Mucosa of gallbladder (tissue), 1 donor: ENCODE results near the gene FMNL2. TPM values are rescaled to one million over a fixed set of nuclear protein-coding genes. Genes with fewer than 3 reads are reported as not detected.

Source experiments
- DNase-seq: peaks from one replicate; pipeline ENCODE4 v3.0.0-alpha.2; 2020; ENCODE audit warnings: low spot score
- total RNA-seq: library from RNA; stranded (reverse); gene quantifications from one replicate; pipeline ENCODE4 v1.2.1, GENCODE V29; 2021
- donor health status: DM: no; HTN: no; CAD: no.

Gene FMNL2
- total RNA-seq, 1 donor from 2014 or later = 24.7 TPM

DNA sequence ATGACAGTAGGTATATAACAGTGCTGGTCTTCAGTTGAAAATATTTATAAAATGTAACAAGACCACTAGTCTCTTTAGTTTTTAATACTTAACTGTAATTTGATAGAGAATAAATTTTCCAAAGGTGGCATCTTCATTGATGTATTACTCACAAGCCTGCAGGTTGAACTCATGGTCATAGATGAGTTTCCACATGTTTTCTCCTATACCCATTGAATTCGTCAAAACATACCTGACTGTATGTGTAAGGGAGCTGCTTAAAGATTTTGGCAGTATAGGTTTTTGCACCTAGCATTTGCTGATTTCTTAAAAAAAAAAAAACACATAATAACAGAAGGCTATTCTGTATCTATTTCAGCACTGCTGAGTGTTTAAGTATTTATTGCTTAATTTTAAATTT lies 112.9 kb downstream of the FMNL2 start:
- no peak for DNase-seq

DNA sequence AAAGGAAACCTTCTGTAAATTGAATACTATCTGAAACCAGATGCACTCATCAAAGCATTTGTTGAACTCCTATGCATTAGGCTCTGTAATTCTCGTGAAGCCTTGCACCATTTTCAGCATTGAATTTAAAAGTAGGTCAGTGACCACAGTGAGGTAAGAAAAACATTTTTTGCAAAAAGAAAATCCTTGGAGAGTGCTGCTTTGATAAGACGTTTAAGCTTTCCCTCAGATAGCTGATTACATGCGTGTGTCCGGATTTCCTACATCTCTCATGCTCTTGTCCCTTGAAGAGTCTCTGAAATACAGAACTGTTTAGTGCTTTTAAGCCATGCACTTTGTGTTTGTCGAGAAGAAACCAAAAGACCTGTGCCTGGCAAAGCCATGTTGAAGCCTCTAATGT lies 113.6 kb downstream of the FMNL2 start:
- DNase-seq = no peak

DNA sequence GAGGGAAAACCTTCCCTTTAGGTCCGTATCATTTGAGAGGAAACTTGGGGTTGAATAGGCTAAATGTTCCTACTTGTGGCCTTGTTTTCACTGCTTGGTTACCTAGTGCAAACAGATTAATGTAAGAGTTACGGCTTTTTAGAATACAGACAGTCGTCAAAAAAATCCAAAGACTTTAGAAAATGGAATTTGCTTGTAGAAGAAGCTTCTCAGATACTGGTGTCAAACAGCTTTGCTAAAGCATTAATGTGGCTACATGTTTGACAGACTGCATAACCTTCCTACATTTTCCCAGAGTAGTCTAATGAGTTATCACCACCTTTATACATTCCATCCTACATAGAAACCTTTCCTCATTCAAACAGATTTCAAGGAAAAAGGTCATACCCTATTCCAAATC lies 114.6 kb downstream of the FMNL2 start:
- no peak for DNase-seq

DNA sequence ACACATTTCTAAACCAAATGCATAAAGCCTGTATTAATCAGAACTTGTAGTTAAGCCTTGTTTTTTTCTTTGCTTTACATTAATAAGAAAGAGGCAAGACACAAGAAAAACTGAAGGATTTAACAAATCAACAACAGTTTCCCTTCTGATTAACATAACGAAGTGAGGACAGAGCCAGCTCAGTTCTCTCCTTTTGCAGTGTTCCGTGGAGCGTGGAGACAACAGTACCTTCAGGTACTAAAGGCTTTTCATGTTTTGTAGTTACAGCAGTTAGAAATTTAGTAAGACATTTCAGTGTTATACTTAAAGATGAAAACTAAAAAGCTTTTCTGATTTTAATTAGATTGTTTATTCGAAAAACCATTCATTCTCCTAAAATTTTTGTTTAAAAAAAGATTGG lies 115.2 kb downstream of the FMNL2 start:
- no peak for DNase-seq

DNA sequence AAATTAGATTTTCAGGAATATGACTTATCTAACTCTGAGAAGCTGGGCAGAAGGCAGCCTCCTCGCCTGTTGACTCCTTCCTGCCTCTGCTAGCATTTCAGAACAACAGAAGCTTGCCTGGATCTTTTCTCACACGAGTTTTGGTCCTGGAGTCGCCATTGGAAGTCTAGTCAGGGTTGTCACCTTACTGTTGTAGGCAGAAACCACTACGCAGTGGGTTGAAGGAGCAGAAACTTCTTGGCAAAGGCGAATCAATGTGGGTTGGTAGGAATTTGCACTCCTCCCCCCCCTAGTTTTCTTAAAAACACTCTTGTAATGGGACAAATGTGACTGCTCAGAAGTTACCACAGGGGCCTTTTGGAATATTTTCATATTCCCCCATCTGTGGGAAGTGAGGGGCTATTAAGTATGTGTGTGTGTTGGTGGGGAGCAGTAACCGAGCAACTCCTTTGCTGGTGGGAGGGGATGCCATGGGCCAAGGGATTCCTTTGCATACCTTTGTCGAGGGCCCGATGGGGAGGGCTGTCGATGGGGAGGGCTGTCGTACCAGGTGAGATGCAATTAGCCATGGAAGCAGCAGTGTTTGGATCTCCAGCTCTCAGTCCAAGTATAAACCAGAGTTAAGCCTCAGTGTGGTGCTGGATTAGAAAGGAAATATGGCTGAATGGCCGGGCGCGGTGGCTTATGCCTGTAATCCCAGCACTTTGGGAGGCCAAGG lies 117.4 kb downstream of the FMNL2 start:
- DNase-seq = no peak

DNA sequence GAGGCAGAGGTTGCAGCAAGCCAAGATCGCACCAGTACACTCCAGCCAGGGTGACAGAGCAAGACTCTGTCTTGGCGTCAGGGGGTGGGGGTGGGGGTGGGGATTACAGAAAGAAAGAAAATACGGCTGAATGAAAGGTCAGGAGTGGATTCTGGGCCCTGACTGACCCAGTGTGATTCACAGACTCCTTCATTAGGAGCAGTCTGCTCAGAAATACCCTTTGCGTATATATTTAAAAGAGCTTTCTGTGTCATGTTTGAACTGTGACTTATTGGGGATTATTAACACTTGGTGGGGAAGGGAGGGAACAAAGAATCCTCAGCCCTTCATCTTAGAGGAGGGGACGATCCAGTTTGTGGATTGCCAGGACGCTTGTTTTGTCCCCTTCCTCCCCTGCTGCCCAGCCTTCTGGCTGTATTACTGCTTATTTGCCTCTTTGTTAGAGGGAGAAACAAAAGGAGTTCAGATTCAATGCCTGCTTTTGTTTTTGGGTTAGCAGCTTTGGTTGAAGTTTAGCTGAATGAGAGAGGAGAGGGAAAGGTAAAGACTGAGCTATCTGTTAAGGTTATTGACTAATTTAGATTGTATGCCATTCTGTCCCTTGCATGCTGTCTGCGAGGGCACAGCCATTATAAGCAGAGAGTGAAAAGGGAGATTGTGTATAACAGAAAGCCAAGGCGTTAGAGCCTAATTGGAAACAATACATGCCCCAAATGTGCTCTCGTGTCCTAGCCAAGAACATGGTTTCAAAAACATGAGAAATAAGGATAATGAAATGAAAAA lies 118.3 kb downstream of the FMNL2 start:
- no peak for DNase-seq

DNA sequence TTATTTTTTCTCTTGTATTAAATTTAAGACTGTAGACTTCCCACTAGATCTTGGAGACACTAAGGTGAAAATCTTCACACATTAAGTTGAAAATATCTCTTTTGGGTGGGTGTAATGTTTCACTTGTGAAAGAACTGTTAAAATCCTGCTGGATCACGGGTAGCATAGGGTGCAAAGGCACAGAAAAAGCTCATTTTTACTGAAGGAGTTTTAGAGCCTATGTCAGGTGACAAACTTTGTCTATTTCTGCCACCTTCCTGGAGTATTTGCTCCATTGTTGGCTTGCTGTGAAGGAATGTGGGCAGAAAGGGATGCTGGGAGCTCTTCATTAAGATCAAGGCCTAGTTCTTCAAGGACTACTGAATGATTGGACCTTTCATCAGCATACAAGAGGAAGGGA lies 119.4 kb downstream of the FMNL2 start:
- DNase-seq = no peak

DNA sequence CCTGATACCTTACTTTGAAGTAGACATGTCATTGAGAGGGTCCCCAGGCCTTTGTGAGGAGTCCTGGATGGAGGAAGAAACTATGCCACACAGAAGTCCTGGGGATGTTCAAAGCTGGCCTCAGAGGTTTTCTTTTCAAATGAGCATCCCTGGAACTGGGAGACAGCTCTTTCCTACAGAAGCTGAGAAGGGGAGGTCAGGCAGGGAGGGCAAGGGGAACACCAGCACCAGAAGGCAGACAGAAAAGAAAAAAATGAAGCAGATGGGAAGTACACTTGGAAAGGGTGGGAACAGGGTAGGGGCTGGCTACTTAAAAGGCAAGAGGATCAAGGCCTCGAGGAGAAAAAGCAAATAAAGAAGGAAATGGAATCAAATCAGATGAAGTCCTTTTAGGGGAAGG lies 120.0 kb downstream of the FMNL2 start:
- DNase-seq = no peak

DNA sequence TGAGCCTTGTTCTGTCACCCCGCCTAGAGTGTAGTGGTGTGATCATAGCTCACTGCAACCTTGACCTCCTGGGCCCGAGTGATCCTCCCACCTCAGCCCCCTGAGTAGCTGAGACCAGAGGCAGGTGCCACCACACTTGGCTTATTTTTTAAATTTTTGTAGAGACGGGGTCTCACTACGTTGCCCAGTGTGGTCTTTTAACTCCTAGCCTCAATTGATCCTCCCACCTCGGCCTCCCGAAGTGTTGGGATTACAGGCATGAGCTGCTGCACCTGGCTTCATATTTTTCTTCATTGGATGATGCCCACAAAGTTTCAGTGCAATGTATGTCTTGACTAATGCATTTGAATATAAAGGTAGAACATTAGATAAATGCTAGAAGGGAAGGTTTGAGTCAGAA lies 120.8 kb downstream of the FMNL2 start:
- no peak for DNase-seq

DNA sequence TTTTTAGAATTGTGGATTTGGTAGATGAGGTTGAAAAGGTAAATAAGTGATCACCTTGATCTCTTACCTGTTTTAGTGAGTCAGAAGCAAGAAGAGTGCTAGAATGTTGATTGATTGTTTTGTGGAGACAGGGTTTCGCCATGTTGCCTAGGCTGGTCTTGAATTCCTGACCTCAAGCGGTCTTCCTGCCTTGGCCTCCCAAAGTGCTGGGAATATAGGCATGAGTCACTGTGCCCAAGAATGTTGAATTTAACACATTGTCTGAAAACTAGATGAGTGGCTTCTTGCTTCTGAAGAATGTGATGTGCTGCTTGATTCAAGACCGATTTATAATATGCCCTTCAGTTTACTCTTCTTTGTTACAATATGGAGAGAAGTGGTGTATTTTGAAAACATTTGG lies 121.3 kb downstream of the FMNL2 start:
- DNase-seq = no peak

DNA sequence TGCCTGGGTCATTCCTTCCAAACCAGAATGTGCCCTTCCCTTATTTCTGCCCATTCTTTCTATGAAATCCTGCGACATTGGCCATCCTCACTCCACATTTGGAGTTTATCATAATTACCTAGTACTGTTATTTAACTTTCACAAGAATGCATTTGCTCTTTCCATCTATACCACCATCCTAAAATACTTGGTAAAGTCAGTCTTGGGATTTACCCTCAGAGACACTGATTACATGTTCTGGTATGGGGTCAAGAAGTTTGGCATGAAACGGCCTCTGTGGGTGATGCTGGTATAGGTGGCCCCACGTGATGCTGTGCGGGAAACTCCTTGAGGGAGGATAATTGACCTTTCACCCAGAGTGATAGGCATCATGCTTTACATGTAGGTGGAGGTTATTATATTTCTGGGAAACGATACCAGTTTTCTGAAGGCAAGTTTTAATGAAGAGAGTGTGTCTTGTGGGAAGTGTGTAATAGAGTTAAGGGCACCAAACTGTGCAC lies 123.5 kb downstream of the FMNL2 start:
- no peak for DNase-seq

DNA sequence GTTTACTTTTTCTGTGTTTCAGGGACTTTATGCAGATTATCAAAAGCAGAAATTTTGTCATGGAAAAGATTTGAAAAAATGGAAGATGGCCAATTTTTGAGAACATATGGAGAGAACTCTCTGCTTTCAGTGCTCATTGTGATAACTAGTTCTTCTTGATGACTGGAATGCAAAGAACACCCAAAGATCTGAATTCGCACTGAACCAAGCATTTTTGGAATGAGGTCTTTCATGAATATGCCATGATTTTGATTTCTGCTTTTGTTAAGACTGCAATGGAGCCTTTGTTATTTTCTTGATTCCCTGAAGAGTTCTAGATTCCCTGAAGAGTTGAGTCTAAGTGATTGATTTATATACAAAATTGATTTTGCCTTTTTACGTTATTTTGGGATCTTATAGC lies 124.1 kb downstream of the FMNL2 start:
- DNase-seq = no peak

DNA sequence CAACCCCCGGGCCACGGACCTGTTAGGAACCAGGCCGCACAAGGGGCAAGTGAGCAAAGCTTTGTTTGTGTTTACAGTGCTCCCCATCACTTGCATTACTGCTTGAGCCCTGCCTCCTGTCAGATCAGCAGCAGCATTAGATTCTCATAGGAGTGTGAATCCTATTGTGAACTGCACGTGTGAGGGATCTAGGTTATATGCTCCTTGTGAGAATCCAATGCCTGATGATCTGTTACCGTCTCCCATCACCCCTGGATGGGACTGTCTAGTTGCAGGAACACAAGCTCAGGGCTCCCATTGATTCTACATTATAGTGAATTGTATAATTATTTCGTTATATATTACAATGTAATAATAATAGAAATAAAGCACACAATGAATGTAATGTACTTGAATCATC lies 125.6 kb downstream of the FMNL2 start:
- no peak for DNase-seq

DNA sequence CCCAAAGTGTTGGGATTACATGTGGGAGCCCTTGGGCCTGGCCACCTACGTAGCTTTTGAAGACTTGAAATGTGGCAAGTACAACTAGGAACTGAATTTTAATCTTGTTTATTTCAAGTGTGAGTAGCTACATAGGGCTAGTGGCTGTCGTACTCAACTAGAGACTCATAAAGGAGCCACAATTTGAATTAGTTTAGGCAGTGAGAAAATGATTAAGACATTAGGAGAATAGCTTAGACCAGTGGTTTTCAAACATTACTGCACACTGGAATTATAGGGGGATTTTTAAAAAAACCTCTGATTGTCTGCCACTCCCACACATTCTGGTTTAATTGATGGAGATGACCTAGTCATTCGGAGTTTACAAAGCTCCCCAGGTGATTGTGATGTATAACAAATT lies 127.1 kb downstream of the FMNL2 start:
- DNase-seq = no peak

DNA sequence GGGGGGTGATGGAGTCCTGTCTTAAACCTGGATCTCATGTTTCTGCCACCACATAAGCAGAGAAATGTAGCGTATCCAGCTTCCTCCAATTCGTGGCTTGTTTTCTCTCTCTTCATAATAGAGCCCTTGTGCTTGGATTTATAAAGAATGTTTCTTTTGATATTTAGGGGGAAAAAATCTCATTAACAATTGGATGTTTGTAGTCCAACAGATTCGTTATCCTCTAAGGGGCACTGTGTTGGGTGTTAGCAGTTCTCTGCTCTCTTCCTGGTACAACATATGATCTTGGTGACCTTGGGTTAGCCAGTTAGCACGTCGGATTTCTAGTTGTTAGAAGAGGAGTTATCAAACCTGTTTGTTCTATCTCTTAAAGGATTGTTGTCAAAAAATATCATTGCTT lies 127.8 kb downstream of the FMNL2 start:
- no peak for DNase-seq

DNA sequence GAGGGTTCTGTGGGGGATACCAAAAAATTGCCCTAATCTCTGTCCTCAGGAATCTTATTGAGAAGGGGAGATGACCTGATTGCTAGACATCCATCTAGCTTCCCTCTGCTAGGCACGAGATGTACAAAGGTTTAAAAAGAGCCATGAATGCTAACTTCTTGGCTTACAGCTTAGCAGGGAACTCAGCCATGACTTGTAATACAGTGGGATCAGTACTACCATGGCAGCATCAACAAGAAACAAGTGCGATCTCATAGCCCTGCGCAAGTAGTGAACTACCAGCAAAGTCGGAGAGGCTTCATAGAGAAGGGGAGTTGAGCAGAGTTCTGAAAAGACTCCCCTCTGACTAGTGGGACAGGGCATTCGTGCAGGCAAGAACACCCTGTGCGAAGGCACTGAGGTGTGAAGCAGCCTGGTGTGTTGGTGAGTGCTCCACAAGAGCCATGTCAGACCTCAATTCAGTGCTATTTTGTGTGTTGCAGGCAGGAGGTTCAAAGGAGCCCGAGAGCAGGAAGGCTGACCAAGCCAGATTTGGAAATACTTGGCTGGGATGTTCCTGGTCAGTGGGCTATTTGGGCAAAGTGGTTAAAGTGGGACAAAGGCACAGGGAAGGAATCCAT lies 130.0 kb downstream of the FMNL2 start:
- no peak for DNase-seq

DNA sequence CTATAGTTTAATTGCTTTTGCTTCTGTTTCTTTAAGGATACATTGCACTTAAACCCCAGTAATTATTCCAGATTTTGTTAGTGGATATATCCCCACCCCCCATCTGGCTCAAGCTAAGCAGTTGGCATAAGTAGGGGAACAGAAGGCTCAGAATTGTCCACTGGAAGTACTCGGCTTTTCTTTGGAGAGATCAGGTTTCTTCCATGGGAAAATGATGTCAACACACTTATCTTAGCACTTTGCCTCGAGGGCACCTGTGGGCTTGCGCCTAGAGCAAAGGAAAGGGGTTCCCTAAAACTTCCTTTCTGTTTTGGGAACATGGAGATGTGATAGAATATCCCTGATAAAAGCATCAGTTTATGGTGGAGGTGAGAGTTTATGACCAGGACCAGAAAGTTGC lies 130.6 kb downstream of the FMNL2 start:
- DNase-seq = no peak

DNA sequence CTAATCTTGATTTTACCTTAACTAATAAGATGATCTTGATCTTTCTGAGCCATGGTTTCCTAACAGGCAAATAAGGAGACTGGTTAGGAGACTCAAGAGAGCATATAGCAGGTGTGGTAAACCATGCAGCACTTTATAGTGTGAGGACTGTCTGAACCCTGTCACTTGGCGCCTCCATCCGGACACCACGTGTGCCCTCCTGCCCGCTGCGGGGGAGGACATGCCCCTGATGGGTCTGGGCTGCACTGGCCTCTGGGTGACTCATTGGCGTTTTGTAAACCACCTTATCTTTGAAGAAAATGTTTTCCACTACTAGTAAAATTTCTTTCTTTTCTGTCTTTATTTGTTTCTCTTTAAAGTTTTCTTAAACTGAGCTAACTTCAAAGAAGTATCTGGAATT lies 131.1 kb downstream of the FMNL2 start:
- DNase-seq = no peak

DNA sequence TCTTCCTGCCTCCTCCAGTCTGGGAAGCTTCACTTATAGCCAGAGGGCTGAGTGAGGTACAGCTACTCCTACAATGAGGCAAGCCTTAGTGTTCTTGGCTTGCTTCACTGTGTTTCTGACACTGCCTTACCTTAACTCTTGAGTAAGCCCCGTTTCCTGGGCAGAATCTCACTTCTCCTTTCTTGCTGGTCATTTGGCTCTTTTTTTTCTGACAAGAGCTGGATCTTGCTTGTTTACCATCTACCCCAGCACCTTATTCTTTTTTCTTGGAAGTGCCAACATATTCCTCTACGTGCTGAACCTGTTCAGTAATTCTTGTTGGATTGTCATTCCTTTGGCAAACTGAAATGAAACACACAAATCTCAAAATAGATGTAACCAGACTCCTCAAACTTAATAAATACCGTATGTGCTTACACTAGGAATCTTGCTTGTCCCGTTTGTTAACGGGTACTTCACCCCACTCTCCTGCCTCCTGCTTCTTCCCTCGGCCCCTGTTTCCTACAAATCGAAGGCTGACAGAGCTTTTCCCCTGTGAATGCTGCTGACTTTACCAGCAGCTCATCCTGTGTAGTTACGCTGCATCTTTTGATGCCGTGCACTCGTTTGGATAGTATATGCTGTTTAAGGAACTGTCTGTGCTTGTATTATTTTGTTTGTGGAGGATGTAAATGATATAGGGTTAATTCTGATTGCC lies 132.2 kb downstream of the FMNL2 start:
- no peak for DNase-seq

DNA sequence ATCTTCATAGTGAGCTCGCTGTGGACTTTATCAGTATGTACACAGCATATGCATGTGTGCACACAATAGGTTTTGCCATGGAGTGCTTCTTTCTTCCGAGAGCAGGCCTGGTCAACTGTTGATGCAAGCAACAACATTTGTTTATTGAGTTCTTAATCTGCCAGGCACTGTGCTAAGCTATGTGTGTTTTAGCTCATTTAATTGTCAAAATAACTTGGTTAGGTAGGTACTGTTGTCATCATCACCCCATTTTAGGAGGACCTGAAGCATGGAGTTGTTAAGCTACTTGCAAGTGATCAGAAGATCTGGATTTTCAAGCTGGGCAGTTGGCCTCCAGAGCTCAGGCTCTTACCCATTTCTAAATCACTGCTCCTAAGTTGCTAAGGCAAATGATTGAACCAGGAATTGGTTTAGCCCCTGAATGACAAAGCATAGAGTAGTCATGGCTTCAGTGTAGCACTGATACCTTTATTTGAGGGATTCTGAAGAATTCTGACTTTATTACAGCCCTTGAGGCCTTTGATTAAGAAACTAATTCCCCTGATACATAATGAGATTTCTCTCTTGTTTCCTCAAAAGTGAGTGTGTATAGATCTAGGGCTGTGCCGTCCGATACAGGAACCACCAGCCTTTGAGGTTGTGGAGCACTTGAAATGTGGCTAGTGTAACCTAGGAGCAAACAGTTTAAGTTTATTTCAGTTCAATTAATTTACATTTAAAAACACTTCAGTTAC lies 132.9 kb downstream of the FMNL2 start:
- no peak for DNase-seq

DNA sequence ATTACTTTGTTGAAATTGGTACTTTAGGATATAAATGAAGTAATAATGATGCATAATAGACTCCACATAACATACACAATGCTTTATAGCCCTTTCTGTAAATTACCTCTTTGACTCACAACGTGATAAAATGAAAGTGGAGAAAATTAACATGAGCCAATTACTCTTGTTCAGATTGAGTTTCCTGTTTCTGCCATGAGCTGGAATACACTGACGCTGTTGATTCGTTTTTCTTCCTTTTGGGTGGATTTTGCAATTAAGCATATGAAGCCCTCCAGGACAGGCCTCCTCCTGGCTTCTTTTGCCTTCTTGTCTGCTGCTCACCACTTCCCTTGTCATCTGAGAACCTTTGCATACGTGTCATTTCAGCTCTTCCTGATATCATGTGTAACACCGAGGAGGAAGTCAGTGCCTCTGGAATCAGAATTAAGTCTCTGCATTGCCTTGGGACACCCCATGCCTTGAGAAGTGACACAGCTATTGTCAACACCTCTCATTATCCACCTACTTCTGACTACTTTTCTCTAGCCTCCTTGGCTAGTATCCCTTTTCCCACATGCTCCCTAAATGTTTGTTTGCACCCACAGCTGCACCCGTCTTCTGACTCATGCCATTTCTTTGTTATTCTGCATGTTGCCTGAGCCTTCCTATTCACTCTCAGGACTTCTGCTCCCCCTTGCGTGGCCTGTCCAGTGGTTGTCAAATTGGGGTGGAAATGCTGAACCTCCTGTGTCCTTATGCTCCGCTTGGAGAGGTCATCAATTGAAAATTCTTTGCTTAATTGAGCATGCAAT lies 134.1 kb downstream of the FMNL2 start:
- DNase-seq = no peak
